Cardiac muscle cell (in vitro differentiated cells and primary cell): Measurements from ENCODE around the gene TIPARP. TPM values are rescaled to one million over a fixed set of nuclear protein-coding genes. Genes with fewer than 3 reads are reported as not detected.
A peak's percentile ranks its signal among the peaks of the same experiment; 100 is the strongest.
"Not testable (repeated sequence)": the region's sequence is repeated elsewhere in the genome, so short reads cannot be mapped to it uniquely, and the experiment has no call there.

Experiments used
- DNase-seq, 2 donors: peaks; one replicate each; pipeline versions ENCODE4 v3.0.0 to v3.0.0-alpha.2; 2010 to 2017; ENCODE audit warnings: low read depth in 1 of 2, low spot score in 1 of 2
- H3K27ac ChIP-seq: fragments of 200-600 bp; sonication (generic); 2 replicates; pipeline ENCODE4 v1.5.1; 2016
- H3K27me3 ChIP-seq: fragments of 200-600 bp; sonication (generic); 2 replicates; pipeline ENCODE4 v1.6.0; 2016; ENCODE audit warnings: control low read depth
- H3K36me3 ChIP-seq: fragments of 200-600 bp; sonication (generic); 2 replicates; pipeline ENCODE4 v1.5.1; 2016; ENCODE audit warnings: control low read depth
- H3K4me1 ChIP-seq: fragments of 200-600 bp; sonication (generic); 2 replicates; pipeline ENCODE4 v1.8.1; 2017; ENCODE audit warnings: low read depth, mild to moderate bottlenecking, mixed run types
- H3K4me3 ChIP-seq: fragments of 200-600 bp; sonication (generic); 2 replicates; pipeline ENCODE4 v1.5.1; 2016; ENCODE audit warnings: mild to moderate bottlenecking
- H3K9me3 ChIP-seq: fragments of 200-600 bp; sonication (generic); 2 replicates; pipeline ENCODE4 v1.5.1; 2017; ENCODE audit warnings: low read depth, mild to moderate bottlenecking, control low read depth
- polyA plus RNA-seq: library from polyadenylated mRNA; unstranded; fragments of >200 nt; fragmentation: Nextera tagmentation; extraction: Ambion mirVana; gene quantifications from 2 replicates; pipeline ENCODE4 v1.2.1, GENCODE V29; 2016
- total RNA-seq: library from RNA; depleted of rRNA; stranded (reverse); fragments of >200 nt; gene quantifications from 2 replicates; pipeline ENCODE4 v1.2.3, GENCODE V29; 2016
- TF ChIP-seq, protein P1 (sequence below): IDR thresholded peaks from 2 replicates; pipeline ENCODE4 v1.5.1; 2012; ENCODE audit warnings: low read depth, mild to moderate bottlenecking, low read length

The TIPARP gene
- total and polyA plus RNA-seq, 2 experiments from 2014 or later = 22.2 to 115 TPM

DNA sequence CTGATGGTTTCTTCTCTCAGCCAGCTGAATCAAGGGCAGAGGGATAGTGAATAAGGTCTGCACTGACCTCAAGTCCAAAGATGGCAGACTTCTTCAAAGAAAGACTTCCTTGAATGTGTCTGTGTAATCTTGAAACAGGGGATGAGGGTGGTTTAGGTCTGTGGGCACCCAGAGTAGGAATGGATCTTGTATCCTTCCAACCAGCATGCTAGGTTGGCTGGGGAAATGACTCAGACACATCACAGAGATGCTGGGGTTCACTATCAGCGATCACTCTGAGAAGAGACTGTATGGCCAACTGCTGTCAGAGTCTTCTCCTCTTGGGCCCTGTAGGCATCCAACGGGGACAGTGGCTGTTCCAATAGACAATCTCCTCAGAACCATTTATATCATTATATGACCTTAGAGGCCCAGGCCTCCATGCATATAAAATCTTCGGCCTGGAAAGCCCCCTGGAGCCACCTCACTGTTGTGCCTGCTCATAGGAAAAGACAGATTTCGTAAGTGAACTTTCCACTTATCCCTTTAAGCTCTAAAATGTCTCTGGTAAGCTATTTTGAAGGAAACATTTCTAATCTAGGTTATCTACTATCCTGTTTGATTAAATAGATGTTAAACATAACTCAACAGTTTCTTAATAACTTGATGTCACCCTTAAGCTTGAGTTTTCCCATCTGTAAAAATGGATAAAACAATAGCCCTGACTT, 58.5 kb downstream of the TIPARP start:
- Histone ChIP-seq H3K9me3 (no peaks in the 10 kb centered on the region), H3K4me1 (peaks cover under 1% of the 10 kb centered on the region), H3K36me3 (no peaks in the 10 kb centered on the region), H3K4me3 (no peak overlapping the region), H3K27me3 (no peaks in the 10 kb centered on the region), H3K27ac (no peak overlapping the region)
- no peak for DNase-seq
- TF ChIP-seq, protein P1, sequence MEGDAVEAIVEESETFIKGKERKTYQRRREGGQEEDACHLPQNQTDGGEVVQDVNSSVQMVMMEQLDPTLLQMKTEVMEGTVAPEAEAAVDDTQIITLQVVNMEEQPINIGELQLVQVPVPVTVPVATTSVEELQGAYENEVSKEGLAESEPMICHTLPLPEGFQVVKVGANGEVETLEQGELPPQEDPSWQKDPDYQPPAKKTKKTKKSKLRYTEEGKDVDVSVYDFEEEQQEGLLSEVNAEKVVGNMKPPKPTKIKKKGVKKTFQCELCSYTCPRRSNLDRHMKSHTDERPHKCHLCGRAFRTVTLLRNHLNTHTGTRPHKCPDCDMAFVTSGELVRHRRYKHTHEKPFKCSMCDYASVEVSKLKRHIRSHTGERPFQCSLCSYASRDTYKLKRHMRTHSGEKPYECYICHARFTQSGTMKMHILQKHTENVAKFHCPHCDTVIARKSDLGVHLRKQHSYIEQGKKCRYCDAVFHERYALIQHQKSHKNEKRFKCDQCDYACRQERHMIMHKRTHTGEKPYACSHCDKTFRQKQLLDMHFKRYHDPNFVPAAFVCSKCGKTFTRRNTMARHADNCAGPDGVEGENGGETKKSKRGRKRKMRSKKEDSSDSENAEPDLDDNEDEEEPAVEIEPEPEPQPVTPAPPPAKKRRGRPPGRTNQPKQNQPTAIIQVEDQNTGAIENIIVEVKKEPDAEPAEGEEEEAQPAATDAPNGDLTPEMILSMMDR = no peak

GRCh38 chr3:156734661-156735060, 60.3 kb downstream of the TIPARP start:
- not testable (repeated sequence) for H3K4me1 ChIP-seq, H3K9me3 ChIP-seq, H3K4me3 ChIP-seq, H3K36me3 ChIP-seq, H3K27ac ChIP-seq, H3K27me3 ChIP-seq
- DNase-seq = peak in 1 of 2 donors; percentile 22

DNA sequence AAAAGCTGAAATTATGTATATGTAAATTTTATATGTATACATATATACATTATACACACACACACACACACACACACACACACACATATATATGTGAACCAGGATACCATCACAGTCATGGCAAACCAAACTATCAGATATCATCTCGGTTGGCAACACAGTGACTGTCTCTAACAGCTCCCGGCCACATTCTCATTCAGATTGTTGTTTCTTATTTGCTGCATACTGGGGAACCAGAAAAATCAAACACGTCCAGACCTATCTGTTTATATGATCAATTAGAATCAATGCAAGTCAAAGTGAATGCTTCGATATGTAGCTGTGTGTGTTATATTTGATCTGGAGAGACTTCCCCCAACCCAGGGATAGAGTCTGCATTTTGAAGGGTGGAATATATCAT, 61.1 kb downstream of the TIPARP start:
- TF ChIP-seq, protein P1 = no peak
- Histone ChIP-seq H3K4me1 (no peaks in the 10 kb centered on the region), H3K9me3 (no peaks in the 10 kb centered on the region), H3K27ac (no peak overlapping the region), H3K4me3 (no peak overlapping the region), H3K36me3 (no peaks in the 10 kb centered on the region), H3K27me3 (no peaks in the 10 kb centered on the region)
- DNase-seq = no peak

DNA sequence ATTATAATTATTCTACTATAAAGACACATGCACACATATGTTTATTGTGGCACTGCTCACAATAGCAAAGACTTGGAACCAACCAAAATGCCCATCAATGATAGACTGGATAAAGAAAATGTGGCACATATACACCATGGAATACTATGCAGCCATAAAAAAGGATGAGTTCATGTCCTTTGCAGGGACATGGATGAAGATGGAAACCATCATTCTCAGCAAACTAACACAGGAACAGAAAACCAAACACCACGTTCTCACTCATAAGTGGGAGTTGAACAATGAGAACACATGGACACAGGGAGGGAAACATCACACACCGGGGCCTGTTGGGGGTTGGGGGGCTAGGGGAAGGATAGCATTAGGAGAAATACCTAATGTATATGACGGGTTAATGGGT, 62.7 kb downstream of the TIPARP start:
- not testable (repeated sequence) for H3K4me1 ChIP-seq, DNase-seq

DNA sequence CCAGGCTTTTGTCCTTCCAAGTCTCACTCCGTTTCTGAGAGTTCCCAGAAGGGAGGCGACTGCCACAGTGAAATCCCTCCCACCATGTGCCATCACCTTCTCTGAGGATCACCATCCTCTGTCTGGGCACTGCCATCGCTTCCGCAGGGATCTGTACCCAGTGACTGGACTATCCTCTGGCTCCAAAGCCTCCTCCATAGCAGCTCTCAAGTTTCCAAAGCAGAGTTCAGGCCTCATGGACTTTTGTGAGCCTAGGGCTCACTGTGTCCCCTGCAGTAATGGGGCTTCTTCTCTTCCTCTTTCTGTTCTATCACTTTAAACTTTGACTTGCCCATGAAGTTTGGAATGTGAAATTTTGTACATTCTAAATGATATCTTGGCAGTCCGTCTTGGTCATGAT, 63.9 kb downstream of the TIPARP start:
- H3K4me3 ChIP-seq = no peak overlapping the region
- H3K9me3 ChIP-seq = no peaks in the 10 kb centered on the region
- TF ChIP-seq, protein P1 = no peak
- no peak for DNase-seq
- no peak overlapping the region for H3K27ac ChIP-seq
- no peaks in the 10 kb centered on the region for H3K27me3 ChIP-seq
- H3K4me1 ChIP-seq = no peaks in the 10 kb centered on the region
- no peaks in the 10 kb centered on the region for H3K36me3 ChIP-seq

More for the DNA sequence above, 62.7 kb downstream of the TIPARP start:
- not testable (repeated sequence) for H3K36me3 ChIP-seq, H3K27ac ChIP-seq, H3K4me3 ChIP-seq, H3K27me3 ChIP-seq, H3K9me3 ChIP-seq

GRCh38 chr3:156739976-156740375, 65.6 kb downstream of the TIPARP start:
- Histone ChIP-seq H3K27me3 (no peaks in the 10 kb centered on the region), H3K4me1 (no peaks in the 10 kb centered on the region), H3K4me3 (no peak overlapping the region), H3K36me3 (no peaks in the 10 kb centered on the region), H3K9me3 (no peaks in the 10 kb centered on the region), H3K27ac (no peak overlapping the region)
- no peak for DNase-seq
- TF ChIP-seq, protein P1 = no peak

GRCh38 chr3:156740581-156740980, 66.2 kb downstream of the TIPARP start:
- H3K4me1 ChIP-seq, DNase-seq: not testable (repeated sequence)

More at GRCh38 chr3:156740581-156740980, 66.2 kb downstream of the TIPARP start:
- not testable (repeated sequence) for H3K4me3 ChIP-seq, H3K9me3 ChIP-seq, H3K36me3 ChIP-seq, H3K27me3 ChIP-seq, H3K27ac ChIP-seq
